Neural cell (in vitro differentiated cells): Measurements from ENCODE around the gene SASH3. TPM values are rescaled to one million over a fixed set of nuclear protein-coding genes. Genes with fewer than 3 reads are reported as not detected.

Experiments
- H2AFZ ChIP-seq: fragments of 200-600, 300-800 bp; sonication (generic), shearing (Covaris generic); 2 replicates; pipeline ENCODE4 v1.6.0; 2014; ENCODE audit warnings: low read depth, mild to moderate bottlenecking, antibody characterized with exemption, low read length, moderate library complexity
- H3F3A ChIP-seq: fragments of 200-600 bp; shearing (Covaris generic); 2 replicates; pipeline ENCODE4 v1.6.1; 2016; ENCODE audit warnings: mild to moderate bottlenecking, moderate library complexity, mixed read lengths, antibody characterized with exemption, low read length; ENCODE audit not compliant: insufficient read depth, poor library complexity, severe bottlenecking
- H3K27ac ChIP-seq: fragments of 200-600, 300-800 bp; sonication (generic), shearing (Covaris generic); 2 replicates; pipeline ENCODE4 v1.5.1; 2014; ENCODE audit warnings: mild to moderate bottlenecking, low read length, moderate library complexity
- H3K27me3 ChIP-seq: fragments of 300-800, 200-600 bp; sonication (generic), shearing (Covaris generic); 2 replicates; pipeline ENCODE4 v1.6.0; 2014; ENCODE audit warnings: mild to moderate bottlenecking, low read depth, low read length, moderate library complexity; ENCODE audit not compliant: insufficient read depth
- H3K36me3 ChIP-seq: fragments of 300-800, 200-600 bp; sonication (generic), shearing (Covaris generic); 2 replicates; pipeline ENCODE4 v1.5.1; 2014; ENCODE audit warnings: mild to moderate bottlenecking, antibody characterized with exemption, low read length, moderate library complexity; ENCODE audit not compliant: insufficient read depth
- H3K4me2 ChIP-seq: fragments of 300-800, 200-600 bp; sonication (generic), shearing (Covaris generic); 2 replicates; pipeline ENCODE4 v1.6.0; 2014; ENCODE audit warnings: mild to moderate bottlenecking, low read length
- H3K4me3 ChIP-seq: fragments of 300-800, 200-600 bp; sonication (generic), shearing (Covaris generic); 2 replicates; pipeline ENCODE4 v1.5.1; 2014; ENCODE audit warnings: mild to moderate bottlenecking, low read length, moderate library complexity
- H3K79me2 ChIP-seq: fragments of 200-600 bp; shearing (Covaris generic); replicated peaks from 2 replicates; pipeline ENCODE4 v1.6.0; 2014; ENCODE audit warnings: mild to moderate bottlenecking, low read length, moderate library complexity; ENCODE audit not compliant: insufficient read depth
- H3K9ac ChIP-seq: fragments of 300-800, 200-600 bp; sonication (generic), shearing (Covaris generic); 2 replicates; pipeline ENCODE4 v1.6.1; 2016; ENCODE audit warnings: mild to moderate bottlenecking, low read length, mixed read lengths
- H3K9me2 ChIP-seq: fragments of 200-600 bp; shearing (Covaris generic); 2 replicates; pipeline ENCODE4 v1.6.1; 2016; ENCODE audit warnings: mild to moderate bottlenecking, low read length, mixed read lengths; ENCODE audit not compliant: insufficient read depth
- H3K9me3 ChIP-seq: fragments of 200-600, 300-800 bp; sonication (generic), shearing (Covaris generic); 2 replicates; pipeline ENCODE4 v1.6.1; 2016; ENCODE audit warnings: mild to moderate bottlenecking, mixed run types, low read length, moderate library complexity, mixed read lengths
- H4K20me1 ChIP-seq: fragments of 200-600 bp; shearing (Covaris generic); 2 replicates; pipeline ENCODE4 v1.6.1; 2016; ENCODE audit warnings: mild to moderate bottlenecking, mixed run types; ENCODE audit not compliant: insufficient read depth
- CTCF ChIP-seq: fragments of 450-650 bp; IDR thresholded peaks from 2 replicates; pipeline ENCODE4 v1.5.1; 2014; ENCODE audit warnings: antibody characterized with exemption, mild to moderate bottlenecking, moderate library complexity; ENCODE audit not compliant: poor library complexity, severe bottlenecking
- EP300 ChIP-seq: fragments of 450-650 bp; conservative IDR thresholded peaks from 2 replicates; pipeline ENCODE4 v1.6.1; 2014; ENCODE audit warnings: antibody characterized with exemption, mild to moderate bottlenecking, moderate library complexity; ENCODE audit not compliant: poor library complexity, severe bottlenecking
- EZH2 ChIP-seq: fragments of 200-600, 300-800 bp; shearing (Covaris generic), sonication (generic); IDR thresholded peaks from 2 replicates; pipeline ENCODE4 v1.6.1; 2014; ENCODE audit warnings: antibody characterized with exemption, low read length, borderline replicate concordance, mild to moderate bottlenecking; ENCODE audit not compliant: insufficient read depth, poor library complexity, severe bottlenecking
- MXI1 ChIP-seq: fragments of 450-650 bp; conservative IDR thresholded peaks from 2 replicates; pipeline ENCODE4 v1.6.1; 2014; ENCODE audit warnings: antibody characterized with exemption, mild to moderate bottlenecking; ENCODE audit not compliant: poor library complexity, severe bottlenecking
- POLR2AphosphoS5 ChIP-seq: IDR thresholded peaks from 2 replicates; pipeline ENCODE4 v1.6.1; 2012
- RAD21 ChIP-seq: fragments of 450-650 bp; conservative IDR thresholded peaks from 2 replicates; pipeline ENCODE4 v1.6.1; 2014; ENCODE audit warnings: antibody characterized with exemption, mild to moderate bottlenecking, moderate library complexity
- REST ChIP-seq: IDR thresholded peaks from 2 replicates; pipeline ENCODE4 v1.6.1; 2012; ENCODE audit warnings: borderline replicate concordance
- SMC3 ChIP-seq: fragments of 450-650 bp; conservative IDR thresholded peaks from 2 replicates; pipeline ENCODE4 v1.6.1; 2014; ENCODE audit warnings: antibody characterized with exemption, mild to moderate bottlenecking, moderate library complexity; ENCODE audit not compliant: poor library complexity
- TAF1 ChIP-seq: IDR thresholded peaks from 2 replicates; pipeline ENCODE4 v1.6.1; 2012; ENCODE audit warnings: low read depth
- polyA plus RNA-seq: library from polyadenylated mRNA; depleted of rRNA; stranded (reverse); fragments of >200 nt; gene quantifications from 2 replicates; pipeline ENCODE4 v1.2.3, GENCODE V29; 2014

The SASH3 gene
- polyA plus RNA-seq, 1 donor from 2014 or later, result not detected

- no peak overlapping the region for H2AFZ ChIP-seq
- TF ChIP-seq MXI1, result no peak
- no peak for TF ChIP-seq REST
- no peak for TF ChIP-seq CTCF
- no peak for TF ChIP-seq POLR2AphosphoS5
- no peak for TF ChIP-seq TAF1
- TF ChIP-seq SMC3, result no peak
- no peak for TF ChIP-seq RAD21
- no peak for TF ChIP-seq EZH2
- TF ChIP-seq EP300, result no peak
- H3K9me3 ChIP-seq, result no peaks in the 10 kb centered on the region
- H4K20me1 ChIP-seq, result no peaks in the 10 kb centered on the region
- no peaks in the 10 kb centered on the region for H3F3A ChIP-seq
- H3K36me3 ChIP-seq, result no peaks in the 10 kb centered on the region
- H3K79me2 ChIP-seq, result no peaks in the 10 kb centered on the region
- no peak overlapping the region for H3K4me3 ChIP-seq
- no peak overlapping the region for H3K27ac ChIP-seq
- H3K4me2 ChIP-seq, result no peak overlapping the region
- H3K9ac ChIP-seq, result no peak overlapping the region
- H3K27me3 ChIP-seq, result no peaks in the 10 kb centered on the region
- no peaks in the 10 kb centered on the region for H3K9me2 ChIP-seq
Measured at GRCh38 chrX:129791336-129791735, 11.6 kb downstream of the SASH3 start.

DNA sequence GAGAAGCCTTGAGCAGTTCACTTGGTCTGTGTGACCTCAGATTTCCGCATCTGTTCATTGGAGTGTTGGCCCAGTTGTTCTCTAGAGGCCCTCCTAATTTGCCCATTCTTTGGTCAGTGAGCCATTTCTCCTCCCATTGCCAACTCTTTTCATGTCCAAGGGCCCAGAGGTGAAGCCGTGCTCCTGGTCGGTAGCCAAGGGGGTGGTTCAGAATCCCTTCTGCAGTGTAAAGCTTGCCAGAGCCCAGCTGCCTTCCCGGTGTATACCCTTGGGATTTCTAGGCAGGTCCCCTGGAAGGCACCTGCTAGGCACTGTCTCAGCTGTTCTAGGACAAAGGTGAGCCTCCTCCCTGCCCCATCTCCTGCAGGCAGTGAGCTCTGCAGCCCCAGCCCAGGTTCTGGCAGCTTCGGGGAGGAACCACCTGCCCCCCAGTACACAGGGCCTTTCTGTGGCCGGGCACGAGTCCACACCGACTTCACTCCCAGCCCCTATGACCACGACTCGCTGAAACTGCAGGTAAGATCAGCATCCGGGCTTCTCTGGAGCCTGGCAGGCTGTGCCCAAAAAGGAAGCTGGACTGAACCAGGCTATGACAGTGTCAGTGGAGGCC is 12.3 kb downstream of the SASH3 start:
- Histone ChIP-seq H3K4me2 (no peak overlapping the region), H3K27ac (no peak overlapping the region), H3K27me3 (no peaks in the 10 kb centered on the region), H4K20me1 (no peaks in the 10 kb centered on the region), H3K9me2 (no peaks in the 10 kb centered on the region), H3F3A (no peaks in the 10 kb centered on the region), H3K36me3 (no peaks in the 10 kb centered on the region), H3K9ac (no peak overlapping the region), H3K4me3 (no peak overlapping the region), H2AFZ (no peak overlapping the region), H3K79me2 (no peaks in the 10 kb centered on the region), H3K9me3 (no peaks in the 10 kb centered on the region)
- TF ChIP-seq MXI1 (no peak), TAF1 (no peak), EZH2 (no peak), REST (no peak)
